HG02943 (cell line): Measurements from ENCODE around the gene ARHGEF7.
"Not testable (repeated sequence)": the region's sequence is repeated elsewhere in the genome, so short reads cannot be mapped to it uniquely, and the experiment has no call there.

Experiments
- ATAC-seq: cut with Tn5 transposase; IDR thresholded peaks from one replicate; pipeline ENCODE4 v1.9.1; 2021; ENCODE audit warnings: mild to moderate bottlenecking, low read depth, moderate library complexity; ENCODE audit not compliant: unreplicated experiment

Gene ARHGEF7

DNA sequence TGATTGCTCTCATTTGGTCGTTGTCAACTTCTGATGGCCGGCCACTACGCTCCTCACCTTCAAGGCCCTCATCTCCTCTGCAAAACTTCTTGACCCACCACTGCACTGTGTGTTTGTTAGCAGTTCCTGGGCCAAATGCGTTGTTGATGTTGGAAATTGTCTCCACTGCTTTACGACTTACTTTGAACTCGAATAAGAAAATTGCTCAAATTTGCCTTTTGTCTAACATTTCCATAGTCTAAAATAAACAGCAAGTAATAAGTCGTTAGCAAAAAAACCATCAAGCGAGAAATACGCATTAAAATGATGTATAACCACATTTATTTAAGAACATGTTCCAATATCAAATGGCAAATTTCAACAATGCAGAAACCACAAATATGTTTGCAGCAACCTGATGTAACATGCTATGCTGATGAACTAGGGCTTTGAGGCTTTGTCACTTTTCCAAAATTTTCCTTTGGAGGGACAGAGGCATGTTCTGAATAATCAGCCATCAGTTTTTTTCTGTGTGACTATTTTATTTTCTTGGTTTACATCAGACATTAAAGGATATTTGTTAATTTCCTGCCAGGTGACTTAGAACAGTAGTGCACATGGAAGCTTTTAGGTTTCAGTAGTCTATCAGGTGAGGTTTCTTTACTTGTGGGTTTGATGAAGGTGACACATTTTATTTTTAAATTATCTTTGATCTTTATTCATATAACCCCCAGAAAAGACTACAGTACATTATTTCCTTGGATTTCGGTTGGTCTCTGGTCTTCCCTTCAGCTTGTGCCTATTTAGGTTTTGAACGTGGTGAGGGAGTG, 130.7 kb downstream of the ARHGEF7 start:
- ATAC-seq = no peak

- ATAC-seq = no peak
Measured at GRCh38 chr13:111247552-111247951, 132.4 kb downstream of the ARHGEF7 start.

- ATAC-seq = no peak
Measured at GRCh38 chr13:111248822-111249221, 133.7 kb downstream of the ARHGEF7 start.

- no peak for ATAC-seq
Measured at GRCh38 chr13:111249637-111250360, 134.7 kb downstream of the ARHGEF7 start.

DNA sequence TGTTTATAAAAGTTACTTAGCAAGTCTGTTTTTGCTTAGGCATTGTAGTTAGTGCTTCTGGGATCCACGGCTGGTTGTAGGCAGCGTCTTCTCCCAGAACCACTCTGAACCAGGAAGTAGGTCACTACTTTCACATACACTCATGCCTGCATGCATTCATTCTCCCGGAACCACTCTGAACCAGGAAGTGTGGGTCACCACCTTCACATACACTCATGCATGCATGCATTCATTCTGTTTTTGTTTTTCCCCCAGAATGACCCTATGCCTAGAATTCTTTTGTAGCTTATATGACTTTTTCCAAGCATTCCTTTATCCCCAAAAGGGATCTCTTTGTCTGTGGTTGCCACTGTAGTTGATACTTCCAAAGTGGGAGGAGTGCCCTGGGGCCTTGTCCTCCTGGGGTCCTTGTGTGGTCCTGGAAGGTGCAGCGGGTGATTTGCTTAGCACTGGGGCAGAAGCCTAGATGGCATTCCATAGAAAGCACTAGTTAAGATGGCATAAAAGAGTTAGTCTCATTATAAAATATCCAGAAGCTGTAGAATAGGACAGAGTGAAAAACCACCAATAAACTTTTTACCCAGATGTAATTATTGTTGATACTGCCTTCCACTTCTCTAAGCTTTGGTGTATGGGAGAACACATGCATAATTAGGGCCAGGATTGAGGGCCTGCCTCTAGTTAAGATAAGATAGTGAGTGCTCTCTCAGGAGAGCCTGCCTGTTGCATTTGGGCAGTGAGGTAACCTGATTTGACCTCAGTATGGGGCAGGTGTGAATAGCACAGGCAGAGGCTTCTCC, 136.7 kb downstream of the ARHGEF7 start:
- ATAC-seq = no peak

- no peak for ATAC-seq
Measured at GRCh38 chr13:111252446-111253364, 137.6 kb downstream of the ARHGEF7 start.

DNA sequence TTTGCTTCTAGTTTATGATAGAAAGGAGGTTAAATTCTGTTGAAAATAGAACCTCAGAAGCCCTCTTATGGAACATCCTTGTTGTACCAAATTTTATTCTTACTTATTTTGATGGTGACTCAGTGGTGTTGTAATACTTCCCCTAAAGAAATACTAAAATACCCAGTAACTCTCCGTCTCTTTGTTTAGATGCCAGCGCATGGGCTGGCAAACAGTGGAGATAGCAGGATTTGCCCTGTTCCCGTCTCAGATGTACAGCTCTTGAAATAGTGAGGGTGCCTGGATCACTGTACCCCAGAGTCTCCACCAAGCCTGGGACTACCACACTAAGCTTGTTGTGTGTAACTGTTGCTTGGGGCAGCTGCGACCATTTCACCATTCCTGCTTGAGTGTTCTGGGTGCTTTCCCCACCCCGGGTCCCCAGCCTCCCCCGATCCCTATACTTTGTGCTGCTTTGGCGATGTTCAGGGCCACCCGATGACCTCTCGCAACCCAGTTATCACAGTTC, 138.3 kb downstream of the ARHGEF7 start:
- no peak for ATAC-seq

- no peak for ATAC-seq
Measured at GRCh38 chr13:111255228-111255790, 140.2 kb downstream of the ARHGEF7 start.

DNA sequence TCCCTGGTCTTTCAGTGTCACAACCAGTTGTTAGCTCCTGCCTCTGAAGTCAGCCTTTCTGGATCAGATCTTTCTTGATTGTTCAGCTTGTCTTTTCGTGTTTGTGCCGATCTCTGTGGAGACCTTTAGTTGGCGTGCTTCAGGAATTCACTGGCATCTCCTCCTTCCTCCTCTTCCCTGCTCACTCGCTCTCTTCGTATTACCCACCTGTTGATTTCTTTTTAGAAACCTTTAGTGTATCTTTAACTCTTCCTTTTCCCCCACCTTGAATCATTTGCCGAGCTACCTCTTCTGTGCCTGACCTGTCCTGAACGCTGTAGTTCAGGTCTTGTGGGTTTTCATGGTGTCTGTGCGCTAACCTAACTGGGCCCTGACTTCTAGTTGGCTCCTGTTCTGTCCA, 141.3 kb downstream of the ARHGEF7 start:
- ATAC-seq = no peak

GRCh38 chr13:111256946-111257345, 141.8 kb downstream of the ARHGEF7 start:
- ATAC-seq = no peak

- not testable (repeated sequence) for ATAC-seq
Measured at GRCh38 chr13:111257899-111258298, 142.8 kb downstream of the ARHGEF7 start.

- ATAC-seq = no peak
Measured at GRCh38 chr13:111258637-111259036, 143.5 kb downstream of the ARHGEF7 start.

DNA sequence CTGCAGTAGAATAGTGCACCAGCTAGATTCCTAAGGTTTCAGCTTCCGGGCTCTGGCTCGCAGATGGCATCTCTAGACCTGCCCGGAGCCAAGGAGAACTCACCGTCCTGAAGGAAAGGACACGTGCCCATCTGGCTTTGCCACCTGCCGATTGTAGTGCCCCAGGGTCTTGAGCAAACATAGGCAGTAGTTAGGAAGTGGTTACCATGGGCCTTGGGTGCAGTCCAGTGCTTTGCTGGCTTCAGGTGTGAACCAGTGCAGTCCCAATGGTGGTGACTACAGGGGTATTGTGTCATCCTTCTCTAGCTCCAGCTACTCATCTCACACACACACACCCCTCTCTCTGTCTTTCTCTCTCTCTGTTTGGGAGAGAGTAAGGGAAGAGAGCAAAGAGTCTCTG, 143.9 kb downstream of the ARHGEF7 start:
- no peak for ATAC-seq

DNA sequence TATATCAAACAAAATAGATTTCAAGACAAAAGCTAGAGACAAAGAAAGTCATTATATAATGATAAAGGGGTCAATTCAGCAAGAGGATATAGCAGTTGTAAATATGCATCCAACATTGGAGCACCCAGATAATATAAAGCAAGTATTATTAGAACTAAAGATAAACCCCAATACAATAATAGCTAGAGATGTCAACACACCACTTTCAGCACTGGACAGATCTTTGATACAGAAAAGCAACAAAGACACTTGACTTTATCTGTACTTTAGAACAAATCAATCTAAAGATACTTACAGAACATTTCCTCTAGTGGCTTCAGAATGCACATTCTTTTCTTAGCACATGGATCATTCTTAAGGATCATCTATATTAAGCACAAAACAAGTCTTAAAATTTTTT, 146.2 kb downstream of the ARHGEF7 start:
- no peak for ATAC-seq

DNA sequence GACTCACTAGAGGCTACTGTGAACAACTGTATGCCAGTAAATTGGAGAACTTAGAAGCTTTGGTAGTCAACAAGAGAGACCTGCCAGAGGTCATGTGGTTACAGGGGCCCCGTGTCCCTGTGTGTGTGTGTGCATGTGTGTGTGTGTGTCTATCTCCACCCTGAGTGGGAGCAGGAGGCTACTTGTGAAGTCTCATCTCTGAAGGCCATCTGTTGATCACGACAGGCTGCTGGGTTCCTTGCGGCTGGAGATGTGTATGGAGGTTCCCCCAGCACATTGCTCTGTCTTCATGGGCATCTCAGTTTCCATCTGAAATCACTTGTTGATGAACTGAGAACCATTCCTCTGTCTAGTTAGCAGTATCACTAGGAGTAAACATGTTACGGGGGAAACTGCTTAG, 147.2 kb downstream of the ARHGEF7 start:
- no peak for ATAC-seq

DNA sequence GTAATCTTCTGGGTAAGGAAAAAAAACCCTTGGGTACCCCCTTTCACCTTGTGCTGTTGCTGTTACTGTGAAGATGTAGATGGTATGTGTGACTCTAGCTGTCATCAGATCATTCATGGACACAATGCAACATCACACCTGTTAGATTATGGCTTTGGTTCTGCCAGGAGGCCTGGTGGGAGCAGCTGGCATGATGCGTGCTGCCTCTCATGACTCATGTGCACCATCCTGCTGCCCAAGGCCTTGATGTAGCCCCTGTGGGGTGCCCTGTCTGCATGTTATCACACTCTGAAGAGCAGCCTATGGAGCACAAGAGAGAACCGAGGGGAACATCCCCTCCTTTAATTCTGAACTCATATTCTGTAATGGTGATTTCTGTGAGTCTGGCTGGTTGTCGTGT, 147.6 kb downstream of the ARHGEF7 start:
- no peak for ATAC-seq

- no peak for ATAC-seq
Measured at GRCh38 chr13:111263566-111263965, 148.5 kb downstream of the ARHGEF7 start.

GRCh38 chr13:111265006-111265700, 150.0 kb downstream of the ARHGEF7 start:
- no peak for ATAC-seq

- ATAC-seq = no peak
Measured at GRCh38 chr13:111265701-111266035, 150.6 kb downstream of the ARHGEF7 start.
